Endothelial cell of umbilical vein (primary cell): ENCODE data around the gene SDK2. TPM values are rescaled to one million over a fixed set of nuclear protein-coding genes. Genes with fewer than 3 reads are reported as not detected.

Experiments used
- BruUV-seq: library from RNA; stranded (reverse); fragments of 400-500 nt; replicated peaks from 2 replicates; lab custom pipeline; 2021; lab: Mats Ljungman, UMichigan
- CTCF ChIA-PET: fragments of 300-600, 350-600 bp; sonication (Branson Sonifier 250); formaldehyde crosslinking; loops from one replicate; lab custom pipeline; 2021; ENCODE audit warnings: antibody characterized with exemption, inconsistent platforms; lab: Charles Lee
- POLR2A ChIA-PET: fragments of 300-600, 350-600 bp; sonication (Branson Sonifier 250); formaldehyde crosslinking; loops from one replicate; lab custom pipeline; 2021; ENCODE audit warnings: antibody characterized with exemption, inconsistent platforms; lab: Charles Lee
- DNase-seq: peaks from one replicate; pipeline ENCODE4 v3.0.0-alpha.2; 2011; ENCODE audit warnings: low read depth, low spot score
- FAIRE-seq: peaks from 2 replicates; lab custom pipeline; 2011; peaks lifted over from hg19 to GRCh38; lab: Jason Lieb, UNC
- H2AFZ ChIP-seq: 2 replicates; pipeline ENCODE4 v1.6.0; 2012; ENCODE audit warnings: low read depth, low read length, control low read depth, inconsistent platforms
- H3K27ac ChIP-seq: 2 replicates; pipeline ENCODE4 v1.5.1; 2011; ENCODE audit warnings: low read depth, mild to moderate bottlenecking, control low read depth, low read length, moderate library complexity; ENCODE audit not compliant: insufficient read depth
- H3K27me3 ChIP-seq, 2 experiments: 2 replicates each; pipeline versions ENCODE4 v1.6.0 to v1.6.1; 2011; ENCODE audit warnings: low read length in 2 of 2, mixed read lengths in 1 of 2; ENCODE audit not compliant: control insufficient read depth in 2 of 2, insufficient read depth in 2 of 2
- H3K36me3 ChIP-seq, 2 experiments: 2 replicates in 1 of 2; 3 replicates in 1 of 2; pipeline ENCODE4 v1.5.1; 2011; ENCODE audit warnings: low read length in 2 of 2, mild to moderate bottlenecking in 1 of 2, moderate library complexity in 1 of 2; ENCODE audit not compliant: control insufficient read depth in 2 of 2, insufficient read depth in 2 of 2; ENCODE audit errors: extremely low read depth in 1 of 2
- H3K4me1 ChIP-seq: 3 replicates; pipeline ENCODE4 v1.5.1; 2011; ENCODE audit warnings: mild to moderate bottlenecking, low read length; ENCODE audit not compliant: control insufficient read depth, insufficient read depth; ENCODE audit errors: extremely low read depth
- H3K4me2 ChIP-seq: 2 replicates; pipeline ENCODE4 v1.6.1; 2011; ENCODE audit warnings: low read length, control low read depth, mixed read lengths; ENCODE audit not compliant: insufficient read depth
- H3K4me3 ChIP-seq, 3 experiments: fragments of 200-600 bp in 1 of 3; sonication (generic), shearing (Covaris generic) in 1 of 3; replicated peaks in 1 of 3; 2 replicates each; pipeline ENCODE4 v1.5.1; 2011 to 2016; ENCODE audit warnings: control low read depth in 3 of 3, low read length in 3 of 3, mild to moderate bottlenecking in 2 of 3, inconsistent platforms in 1 of 3, low read depth in 1 of 3, moderate library complexity in 1 of 3; ENCODE audit not compliant: insufficient read depth in 1 of 3
- H3K79me2 ChIP-seq: 2 replicates; pipeline ENCODE4 v1.6.0; 2012; ENCODE audit warnings: low read length, inconsistent platforms; ENCODE audit not compliant: control insufficient read depth, insufficient read depth
- H3K9ac ChIP-seq: replicated peaks from 2 replicates; pipeline ENCODE3; 2011; ENCODE audit warnings: low read length, control low read depth; ENCODE audit not compliant: insufficient read depth; ENCODE audit errors: extremely low read depth
- H3K9me1 ChIP-seq: replicated peaks from 3 replicates; pipeline ENCODE4 v1.6.0; 2011; ENCODE audit warnings: mild to moderate bottlenecking, low read length; ENCODE audit not compliant: control insufficient read depth, insufficient read depth; ENCODE audit errors: extremely low read depth
- H3K9me3 ChIP-seq: replicated peaks from 2 replicates; pipeline ENCODE4 v1.5.1; 2012; ENCODE audit warnings: low read length, inconsistent platforms; ENCODE audit not compliant: control insufficient read depth, insufficient read depth
- H4K20me1 ChIP-seq: replicated peaks from 2 replicates; pipeline ENCODE3; 2011; ENCODE audit warnings: mild to moderate bottlenecking, low read length; ENCODE audit not compliant: control insufficient read depth, insufficient read depth; ENCODE audit errors: extremely low read depth
- CTCF ChIP-seq, 2 donors: IDR thresholded peaks; 1 replicate in 1 of 2; 2 replicates in 1 of 2; pipeline ENCODE4 v1.5.1; 2011; ENCODE audit warnings: low read length in 2 of 2, mild to moderate bottlenecking in 2 of 2, moderate library complexity in 2 of 2, control low read depth in 1 of 2, inconsistent platforms in 1 of 2, low read depth in 1 of 2; ENCODE audit not compliant: insufficient read depth in 1 of 2; ENCODE audit errors: extremely low read depth in 1 of 2
- EZH2 ChIP-seq: IDR thresholded peaks from 2 replicates; pipeline ENCODE4 v1.6.1; 2012; ENCODE audit warnings: borderline replicate concordance, low read depth, mild to moderate bottlenecking, moderate library complexity, low read length, inconsistent platforms; ENCODE audit not compliant: severe bottlenecking
- FOS ChIP-seq: IDR thresholded peaks from 2 replicates; pipeline ENCODE4 v1.6.1; 2011; ENCODE audit warnings: mild to moderate bottlenecking, low read length, moderate library complexity, borderline replicate concordance; ENCODE audit not compliant: insufficient read depth
- GATA2 ChIP-seq: IDR thresholded peaks from 2 replicates; pipeline ENCODE4 v1.7.0; 2011; ENCODE audit warnings: low read depth, mild to moderate bottlenecking, moderate library complexity, mixed read lengths, low read length; ENCODE audit not compliant: insufficient read length, insufficient read depth
- JUN ChIP-seq: IDR thresholded peaks from 2 replicates; pipeline ENCODE4 v1.6.1; 2011; ENCODE audit warnings: borderline replicate concordance, low read depth; ENCODE audit not compliant: insufficient read length, insufficient read depth
- MAX ChIP-seq: IDR thresholded peaks from 2 replicates; pipeline ENCODE4 v1.6.1; 2011; ENCODE audit not compliant: insufficient read depth, insufficient read length
- MYC ChIP-seq: IDR thresholded peaks from one replicate; pipeline ENCODE4 v1.6.1; 2011; ENCODE audit warnings: mild to moderate bottlenecking, low read depth, low read length
- POLR2A ChIP-seq: IDR thresholded peaks from 2 replicates; pipeline ENCODE4 v1.6.1; 2012; ENCODE audit warnings: low read depth, mild to moderate bottlenecking, control low read depth, low read length
- POLR2AphosphoS5 ChIP-seq: IDR thresholded peaks from 2 replicates; pipeline ENCODE4 v1.6.1; 2012; ENCODE audit warnings: low read depth, mild to moderate bottlenecking, control low read depth, low read length, moderate library complexity; ENCODE audit not compliant: insufficient read depth
- dilution Hi-C: fragments of 300-500 bp; cut with MboI; formaldehyde crosslinking; loops from one replicate; pipeline ENCODE4 v1.15.0; 2019; ENCODE audit warnings: low sequenced_read_pairs; ENCODE audit not compliant: extremely low pct_ligation_motif_present
- intact Hi-C: fragments of 100-400 bp; cut with micrococcal nuclease; formaldehyde crosslinking; loops from one replicate; pipeline ENCODE4 v1.10.0; 2022
- polyA plus RNA-seq, 4 experiments: library from polyadenylated mRNA; depleted of rRNA in 3 of 4; stranded (reverse) in 3 of 4; unstranded in 1 of 4; fragments of >200 nt; gene quantifications; 2 replicates each; pipeline versions ENCODE4 v1.2.1 to v1.2.3, GENCODE V29; 2011 to 2012; ENCODE audit warnings: missing spikeins in 1 of 4
- total RNA-seq: library from RNA; stranded (reverse); gene quantifications from 2 replicates; pipeline ENCODE4 v1.2.3, GENCODE V29; 2021

The SDK2 gene
- total and polyA plus RNA-seq, 2 donors (not counting 3 experiments of a cell fraction or from before 2014, with no cell fraction given): not detected

GRCh38 chr17:73419051-73419450, 225.2 kb downstream of the SDK2 start:
- Histone ChIP-seq H3K4me1 (no peaks in the 10 kb centered on the region), H3K9me1 (no peaks in the 10 kb centered on the region), H3K27ac (no peak overlapping the region), H4K20me1 (no peaks in the 10 kb centered on the region), H3K4me2 (no peak overlapping the region), H3K4me3 (no peak overlapping the region), H3K27me3 (no peaks in the 10 kb centered on the region), H3K9me3 (no peaks in the 10 kb centered on the region), H2AFZ (no peak overlapping the region), H3K36me3 (no peaks in the 10 kb centered on the region), H3K79me2 (no peaks in the 10 kb centered on the region), H3K9ac (no peak overlapping the region)
- dilution Hi-C loops: no loop called here
- no peak for FAIRE-seq
- intact Hi-C loops: no loop called here
- TF ChIP-seq JUN (no peak), CTCF (IDR thresholded peaks at IDR 0.05; ENCODE audit: extremely low read depth in 1 of 2, insufficient read depth in 1 of 2, low read depth in 1 of 2, low read length in 2 of 2) (no peak), POLR2AphosphoS5 (no peak), POLR2A (no peak), MYC (no peak), GATA2 (no peak), EZH2 (no peak), MAX (no peak), FOS (no peak)
- DNase-seq: no peak
- CTCF ChIA-PET: interaction anchor here (1.1 kb wide), 1 partner anchor 10 kb away, joined by 3 read pairs; no protein-coding TSS in a partner anchor
- POLR2A ChIA-PET: no interaction called here
- no TSS peak for BruUV-seq
